ENCODE measurements around the gene TMEM229B. TPM values are rescaled to one million over a fixed set of nuclear protein-coding genes. Genes with fewer than 3 reads are reported as not detected.

TMEM229B gene
- total and polyA plus RNA-seq, 4 donors: 0.40 to 2.0 (median 1.6) TPM

DNA sequence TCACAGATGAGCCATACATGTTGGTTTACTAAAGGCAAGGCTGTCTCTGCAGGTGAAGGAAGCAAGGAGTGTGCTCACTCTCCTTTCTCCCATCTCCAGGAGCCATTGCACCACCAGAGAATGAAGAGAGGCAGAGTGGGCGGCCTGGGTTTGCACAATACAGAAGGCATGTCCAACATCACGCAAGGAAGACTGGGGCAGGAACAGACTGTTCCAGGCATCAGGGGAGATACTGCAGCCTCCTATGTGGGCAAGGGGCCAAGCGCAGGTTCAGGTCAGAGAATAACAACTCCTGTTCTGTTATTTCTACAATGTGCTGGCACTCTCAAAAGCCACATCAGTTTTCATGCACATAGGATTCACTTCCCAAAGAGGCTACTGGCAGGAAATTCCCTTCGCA is 1.7 kb upstream of the TMEM229B start:
- TF ChIP-seq NR2F2 (IDR thresholded peaks at IDR 0.05): no peak
- TF ChIP-seq, protein P1, sequence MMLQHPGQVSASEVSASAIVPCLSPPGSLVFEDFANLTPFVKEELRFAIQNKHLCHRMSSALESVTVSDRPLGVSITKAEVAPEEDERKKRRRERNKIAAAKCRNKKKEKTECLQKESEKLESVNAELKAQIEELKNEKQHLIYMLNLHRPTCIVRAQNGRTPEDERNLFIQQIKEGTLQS (IDR thresholded peaks at IDR 0.05): no peak
- TF ChIP-seq, protein P2, sequence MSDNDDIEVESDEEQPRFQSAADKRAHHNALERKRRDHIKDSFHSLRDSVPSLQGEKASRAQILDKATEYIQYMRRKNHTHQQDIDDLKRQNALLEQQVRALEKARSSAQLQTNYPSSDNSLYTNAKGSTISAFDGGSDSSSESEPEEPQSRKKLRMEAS (IDR thresholded peaks at IDR 0.05): no peak
- no peak for TF ChIP-seq FOXA1 (IDR thresholded peaks at IDR 0.05)
- TF ChIP-seq, protein P3, sequence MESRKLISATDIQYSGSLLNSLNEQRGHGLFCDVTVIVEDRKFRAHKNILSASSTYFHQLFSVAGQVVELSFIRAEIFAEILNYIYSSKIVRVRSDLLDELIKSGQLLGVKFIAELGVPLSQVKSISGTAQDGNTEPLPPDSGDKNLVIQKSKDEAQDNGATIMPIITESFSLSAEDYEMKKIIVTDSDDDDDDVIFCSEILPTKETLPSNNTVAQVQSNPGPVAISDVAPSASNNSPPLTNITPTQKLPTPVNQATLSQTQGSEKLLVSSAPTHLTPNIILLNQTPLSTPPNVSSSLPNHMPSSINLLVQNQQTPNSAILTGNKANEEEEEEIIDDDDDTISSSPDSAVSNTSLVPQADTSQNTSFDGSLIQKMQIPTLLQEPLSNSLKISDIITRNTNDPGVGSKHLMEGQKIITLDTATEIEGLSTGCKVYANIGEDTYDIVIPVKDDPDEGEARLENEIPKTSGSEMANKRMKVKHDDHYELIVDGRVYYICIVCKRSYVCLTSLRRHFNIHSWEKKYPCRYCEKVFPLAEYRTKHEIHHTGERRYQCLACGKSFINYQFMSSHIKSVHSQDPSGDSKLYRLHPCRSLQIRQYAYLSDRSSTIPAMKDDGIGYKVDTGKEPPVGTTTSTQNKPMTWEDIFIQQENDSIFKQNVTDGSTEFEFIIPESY (IDR thresholded peaks at IDR 0.05): no peak
- TF ChIP-seq FOXA2 (IDR thresholded peaks at IDR 0.05): no peak
- TF ChIP-seq TAF1 (conservative IDR thresholded peaks at IDR 0.05): no peak
- no peak for TF ChIP-seq SP1 (IDR thresholded peaks at IDR 0.05)
- TF ChIP-seq, protein P4, sequence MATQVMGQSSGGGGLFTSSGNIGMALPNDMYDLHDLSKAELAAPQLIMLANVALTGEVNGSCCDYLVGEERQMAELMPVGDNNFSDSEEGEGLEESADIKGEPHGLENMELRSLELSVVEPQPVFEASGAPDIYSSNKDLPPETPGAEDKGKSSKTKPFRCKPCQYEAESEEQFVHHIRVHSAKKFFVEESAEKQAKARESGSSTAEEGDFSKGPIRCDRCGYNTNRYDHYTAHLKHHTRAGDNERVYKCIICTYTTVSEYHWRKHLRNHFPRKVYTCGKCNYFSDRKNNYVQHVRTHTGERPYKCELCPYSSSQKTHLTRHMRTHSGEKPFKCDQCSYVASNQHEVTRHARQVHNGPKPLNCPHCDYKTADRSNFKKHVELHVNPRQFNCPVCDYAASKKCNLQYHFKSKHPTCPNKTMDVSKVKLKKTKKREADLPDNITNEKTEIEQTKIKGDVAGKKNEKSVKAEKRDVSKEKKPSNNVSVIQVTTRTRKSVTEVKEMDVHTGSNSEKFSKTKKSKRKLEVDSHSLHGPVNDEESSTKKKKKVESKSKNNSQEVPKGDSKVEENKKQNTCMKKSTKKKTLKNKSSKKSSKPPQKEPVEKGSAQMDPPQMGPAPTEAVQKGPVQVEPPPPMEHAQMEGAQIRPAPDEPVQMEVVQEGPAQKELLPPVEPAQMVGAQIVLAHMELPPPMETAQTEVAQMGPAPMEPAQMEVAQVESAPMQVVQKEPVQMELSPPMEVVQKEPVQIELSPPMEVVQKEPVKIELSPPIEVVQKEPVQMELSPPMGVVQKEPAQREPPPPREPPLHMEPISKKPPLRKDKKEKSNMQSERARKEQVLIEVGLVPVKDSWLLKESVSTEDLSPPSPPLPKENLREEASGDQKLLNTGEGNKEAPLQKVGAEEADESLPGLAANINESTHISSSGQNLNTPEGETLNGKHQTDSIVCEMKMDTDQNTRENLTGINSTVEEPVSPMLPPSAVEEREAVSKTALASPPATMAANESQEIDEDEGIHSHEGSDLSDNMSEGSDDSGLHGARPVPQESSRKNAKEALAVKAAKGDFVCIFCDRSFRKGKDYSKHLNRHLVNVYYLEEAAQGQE (IDR thresholded peaks at IDR 0.05): no peak
- no peak for TF ChIP-seq RAD21 (IDR thresholded peaks at IDR 0.05)
- TF ChIP-seq HNF4A (conservative IDR thresholded peaks at IDR 0.05): no peak
- no peak for TF ChIP-seq GABPA (IDR thresholded peaks at IDR 0.05 in 1 of 2, conservative IDR thresholded peaks at IDR 0.05 in 1 of 2)
- no peak for TF ChIP-seq HNF4G (IDR thresholded peaks at IDR 0.05)
- TF ChIP-seq YY1 (IDR thresholded peaks at IDR 0.05): no peak
- Histone ChIP-seq H3K9me3 (ENCODE audit: control insufficient read depth in 4 of 4, low read length in 3 of 4) (peaks cover 4 to 16% (median 8%) of the 10 kb centered on the region in 4 donors), H3K4me3 (ENCODE audit: low read depth in 1 of 3, low read length in 3 of 3) (no peak overlapping the region), H3K27ac (ENCODE audit: low read depth in 1 of 2, low read length in 2 of 2) (no peak overlapping the region), H3K9ac (ENCODE audit: low read depth in 1 of 2, low read length in 2 of 2) (no peak overlapping the region), H3K27me3 (ENCODE audit: control insufficient read depth in 4 of 4, insufficient read depth in 4 of 4, low read length in 3 of 4) (no peaks in the 10 kb centered on the region), H3K36me3 (ENCODE audit: control insufficient read depth in 4 of 4, insufficient read depth in 3 of 4, low read depth in 1 of 4, low read length in 3 of 4) (no peaks in the 10 kb centered on the region), H3K4me1 (ENCODE audit: control insufficient read depth in 4 of 4, insufficient read depth in 4 of 4, low read length in 3 of 4) (peaks cover 0 to 4% (median 0%) of the 10 kb centered on the region in 4 donors)
- WGBS: 93% methylated on average over 4 of the region's 4 CpGs
- no peak for DNase-seq (ENCODE audit: low spot score)

DNA sequence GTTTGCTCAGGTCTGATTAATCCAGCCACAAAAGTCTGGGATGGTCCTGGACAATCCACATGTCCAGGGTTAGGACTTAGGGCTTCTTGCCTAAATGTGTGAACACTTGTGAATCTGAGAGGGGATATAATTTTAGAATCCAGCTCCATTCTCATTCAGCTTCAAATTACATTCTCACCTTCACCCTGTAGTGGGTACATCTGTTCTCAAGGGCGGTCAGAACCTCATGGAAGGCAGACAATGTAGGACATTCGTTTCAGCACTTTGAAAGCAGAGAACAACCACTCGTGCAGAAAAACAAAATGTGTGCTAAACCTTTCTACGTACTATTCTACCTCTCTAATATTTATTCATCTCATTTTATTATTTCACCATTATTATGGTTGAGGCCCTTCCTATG is 1.2 kb downstream of the TMEM229B start:
- 95% methylated on average over 4 of the region's 4 CpGs for whole genome bisulfite sequencing

More for the DNA sequence above, 1.2 kb downstream of the TMEM229B start:
- Histone ChIP-seq H3K36me3 (ENCODE audit: control insufficient read depth in 4 of 4, insufficient read depth in 3 of 4, low read depth in 1 of 4, low read length in 3 of 4) (no peaks in the 10 kb centered on the region), H3K9me3 (ENCODE audit: control insufficient read depth in 4 of 4, low read length in 3 of 4) (no peaks in the 10 kb centered on the region), H3K9ac (ENCODE audit: low read depth in 1 of 2, low read length in 2 of 2) (no peak overlapping the region), H3K27ac (ENCODE audit: low read depth in 1 of 2, low read length in 2 of 2) (no peak overlapping the region), H3K27me3 (ENCODE audit: control insufficient read depth in 4 of 4, insufficient read depth in 4 of 4, low read length in 3 of 4) (no peaks in the 10 kb centered on the region), H3K4me3 (ENCODE audit: low read depth in 1 of 3, low read length in 3 of 3) (no peak overlapping the region), H3K4me1 (ENCODE audit: control insufficient read depth in 4 of 4, insufficient read depth in 4 of 4, low read length in 3 of 4) (peaks cover 0 to 7% (median 0%) of the 10 kb centered on the region in 4 donors)
- TF ChIP-seq RXRA (IDR thresholded peaks at IDR 0.05) (no peak), JUND (IDR thresholded peaks at IDR 0.05) (no peak), SP1 (IDR thresholded peaks at IDR 0.05) (no peak), RAD21 (IDR thresholded peaks at IDR 0.05) (no peak), FOXA2 (IDR thresholded peaks at IDR 0.05) (no peak), HNF4G (IDR thresholded peaks at IDR 0.05) (no peak)
- TF ChIP-seq, protein P3 (IDR thresholded peaks at IDR 0.05): no peak
- TF ChIP-seq, protein P2 (IDR thresholded peaks at IDR 0.05): no peak
- TF ChIP-seq, protein P5, sequence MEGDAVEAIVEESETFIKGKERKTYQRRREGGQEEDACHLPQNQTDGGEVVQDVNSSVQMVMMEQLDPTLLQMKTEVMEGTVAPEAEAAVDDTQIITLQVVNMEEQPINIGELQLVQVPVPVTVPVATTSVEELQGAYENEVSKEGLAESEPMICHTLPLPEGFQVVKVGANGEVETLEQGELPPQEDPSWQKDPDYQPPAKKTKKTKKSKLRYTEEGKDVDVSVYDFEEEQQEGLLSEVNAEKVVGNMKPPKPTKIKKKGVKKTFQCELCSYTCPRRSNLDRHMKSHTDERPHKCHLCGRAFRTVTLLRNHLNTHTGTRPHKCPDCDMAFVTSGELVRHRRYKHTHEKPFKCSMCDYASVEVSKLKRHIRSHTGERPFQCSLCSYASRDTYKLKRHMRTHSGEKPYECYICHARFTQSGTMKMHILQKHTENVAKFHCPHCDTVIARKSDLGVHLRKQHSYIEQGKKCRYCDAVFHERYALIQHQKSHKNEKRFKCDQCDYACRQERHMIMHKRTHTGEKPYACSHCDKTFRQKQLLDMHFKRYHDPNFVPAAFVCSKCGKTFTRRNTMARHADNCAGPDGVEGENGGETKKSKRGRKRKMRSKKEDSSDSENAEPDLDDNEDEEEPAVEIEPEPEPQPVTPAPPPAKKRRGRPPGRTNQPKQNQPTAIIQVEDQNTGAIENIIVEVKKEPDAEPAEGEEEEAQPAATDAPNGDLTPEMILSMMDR (IDR thresholded peaks at IDR 0.05; ENCODE audit: low read depth, low read length, missing input control): no peak
- no peak for DNase-seq (ENCODE audit: low spot score)

All from liver (tissue), 9 donors.